RWPE1 (cell line): ENCODE data around the gene CERS6.

ENCODE experiments used
- CTCF ChIA-PET: fragments of 350-600 bp; sonication (Branson Sonifier 250); formaldehyde crosslinking; extraction: SDS; loops from one replicate; lab custom pipeline; 2021; lab: Yijun Ruan, JAX
- POLR2A ChIA-PET: fragments of 400-600 bp; formaldehyde crosslinking; extraction: SDS; loops from one replicate; lab custom pipeline; 2020; ENCODE audit warnings: antibody characterized with exemption; ENCODE audit not compliant: low non-redundant PET; lab: Yijun Ruan, JAX
- DNase-seq: peaks from one replicate; pipeline ENCODE4 v3.0.0; 2012; ENCODE audit warnings: low spot score
- H3K27ac ChIP-seq: fragments of 450-650 bp; 2 replicates; pipeline ENCODE4 v1.5.1; 2017
- TF ChIP-seq, protein P1 (sequence below): fragments of 450-650 bp; conservative IDR thresholded peaks from 2 replicates; pipeline ENCODE4 v1.5.1; 2017; ENCODE audit warnings: low read depth, mild to moderate bottlenecking

The CERS6 gene

GRCh38 chr2:168819829-168820489 lies 363.9 kb downstream of the CERS6 start:
- ChIA-PET CTCF (no interaction called here), POLR2A (no interaction called here)
- H3K27ac ChIP-seq: no peak overlapping the region
- TF ChIP-seq, protein P1, sequence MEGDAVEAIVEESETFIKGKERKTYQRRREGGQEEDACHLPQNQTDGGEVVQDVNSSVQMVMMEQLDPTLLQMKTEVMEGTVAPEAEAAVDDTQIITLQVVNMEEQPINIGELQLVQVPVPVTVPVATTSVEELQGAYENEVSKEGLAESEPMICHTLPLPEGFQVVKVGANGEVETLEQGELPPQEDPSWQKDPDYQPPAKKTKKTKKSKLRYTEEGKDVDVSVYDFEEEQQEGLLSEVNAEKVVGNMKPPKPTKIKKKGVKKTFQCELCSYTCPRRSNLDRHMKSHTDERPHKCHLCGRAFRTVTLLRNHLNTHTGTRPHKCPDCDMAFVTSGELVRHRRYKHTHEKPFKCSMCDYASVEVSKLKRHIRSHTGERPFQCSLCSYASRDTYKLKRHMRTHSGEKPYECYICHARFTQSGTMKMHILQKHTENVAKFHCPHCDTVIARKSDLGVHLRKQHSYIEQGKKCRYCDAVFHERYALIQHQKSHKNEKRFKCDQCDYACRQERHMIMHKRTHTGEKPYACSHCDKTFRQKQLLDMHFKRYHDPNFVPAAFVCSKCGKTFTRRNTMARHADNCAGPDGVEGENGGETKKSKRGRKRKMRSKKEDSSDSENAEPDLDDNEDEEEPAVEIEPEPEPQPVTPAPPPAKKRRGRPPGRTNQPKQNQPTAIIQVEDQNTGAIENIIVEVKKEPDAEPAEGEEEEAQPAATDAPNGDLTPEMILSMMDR: no peak
- no peak for DNase-seq

DNA sequence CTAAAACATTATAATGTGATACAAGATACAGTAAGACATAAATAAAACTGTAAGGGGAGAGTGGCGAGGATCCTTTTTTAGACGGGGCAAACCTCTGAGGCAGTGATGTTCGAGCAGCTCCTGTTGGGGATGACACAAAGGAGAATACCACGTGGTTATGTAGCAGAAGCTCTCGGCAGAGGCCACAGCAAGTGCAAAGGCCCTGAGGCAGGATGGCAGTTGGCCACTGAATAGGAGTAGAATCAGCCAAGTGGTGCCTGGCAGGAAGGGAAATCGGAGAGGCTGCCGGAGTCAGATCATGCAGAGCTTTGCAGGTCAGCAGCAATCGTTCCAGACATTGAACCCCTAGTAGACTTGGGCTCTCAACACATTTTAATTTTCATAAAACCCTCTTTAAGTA lies 365.5 kb downstream of the CERS6 start:
- DNase-seq: no peak
- TF ChIP-seq, protein P1: no peak
- ChIA-PET CTCF (no interaction called here), POLR2A (no interaction called here)
- H3K27ac ChIP-seq: no peak overlapping the region

DNA sequence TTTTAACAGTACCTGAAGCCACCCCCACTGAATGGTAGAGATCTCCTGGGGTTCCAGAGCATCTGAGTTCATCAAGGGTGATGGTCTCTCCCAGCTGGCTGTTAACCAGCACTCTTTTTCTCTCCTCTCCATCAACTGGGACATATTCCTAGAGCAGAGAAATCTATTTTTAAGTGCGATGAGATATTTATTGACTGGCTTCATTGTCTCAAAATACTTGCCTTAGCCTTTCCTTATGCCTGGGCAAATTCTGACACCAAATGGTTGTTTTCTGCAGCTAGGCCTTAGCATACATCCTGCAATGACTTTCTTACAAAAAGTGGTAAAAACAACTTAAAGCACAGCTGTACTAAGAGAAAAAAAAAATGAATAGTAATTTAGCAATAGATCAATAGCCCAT lies 365.9 kb downstream of the CERS6 start:
- CTCF ChIA-PET: no interaction called here
- no peak for DNase-seq
- POLR2A ChIA-PET: no interaction called here
- TF ChIP-seq, protein P1: no peak
- H3K27ac ChIP-seq: no peak overlapping the region
